PC-3 (cell line): ENCODE data around the gene AVL9.
"Not testable (repeated sequence)": the region's sequence is repeated elsewhere in the genome, so short reads cannot be mapped to it uniquely, and the experiment has no call there.

Experiments
- EZH2 ChIP-seq: fragments of 300-600 bp; sonication (generic); IDR thresholded peaks from one replicate; pipeline ENCODE4 v1.6.1; 2017; ENCODE audit warnings: antibody characterized with exemption, mild to moderate bottlenecking, low read length; ENCODE audit not compliant: unreplicated experiment
- EZH2phosphoT487 ChIP-seq: fragments of 300-600 bp; sonication (generic); IDR thresholded peaks from 2 replicates; pipeline ENCODE4 v1.6.1; 2018; ENCODE audit warnings: mild to moderate bottlenecking, antibody characterized with exemption, low read length, borderline replicate concordance
- TF ChIP-seq, protein P1 (sequence below): fragments of 300-600 bp; sonication (generic); conservative IDR thresholded peaks from 2 replicates; pipeline ENCODE4 v1.5.1; 2017; ENCODE audit warnings: antibody characterized with exemption, low read depth, mild to moderate bottlenecking, low read length

DNA sequence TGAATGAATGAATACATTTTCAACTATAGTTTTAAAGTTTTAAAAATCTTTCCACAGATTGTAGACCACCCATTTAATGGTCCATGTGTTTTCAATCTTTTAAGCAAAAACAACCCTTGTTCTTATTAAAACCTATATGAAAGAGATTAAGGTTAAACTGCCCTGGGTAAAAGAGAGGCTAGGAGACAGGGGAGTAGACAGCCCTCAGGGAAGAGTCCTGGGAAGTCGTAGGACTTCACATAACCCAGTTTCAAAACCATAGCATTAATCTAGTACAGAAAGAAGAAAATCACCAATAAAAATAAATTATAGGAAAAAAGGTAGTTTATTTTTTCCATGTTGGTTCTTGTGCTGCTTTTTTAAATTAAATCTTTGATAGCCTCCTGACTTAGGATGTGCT lies 124.1 kb downstream of the AVL9 start:
- TF ChIP-seq EZH2, EZH2phosphoT487: not testable (repeated sequence)
- TF ChIP-seq, protein P1, sequence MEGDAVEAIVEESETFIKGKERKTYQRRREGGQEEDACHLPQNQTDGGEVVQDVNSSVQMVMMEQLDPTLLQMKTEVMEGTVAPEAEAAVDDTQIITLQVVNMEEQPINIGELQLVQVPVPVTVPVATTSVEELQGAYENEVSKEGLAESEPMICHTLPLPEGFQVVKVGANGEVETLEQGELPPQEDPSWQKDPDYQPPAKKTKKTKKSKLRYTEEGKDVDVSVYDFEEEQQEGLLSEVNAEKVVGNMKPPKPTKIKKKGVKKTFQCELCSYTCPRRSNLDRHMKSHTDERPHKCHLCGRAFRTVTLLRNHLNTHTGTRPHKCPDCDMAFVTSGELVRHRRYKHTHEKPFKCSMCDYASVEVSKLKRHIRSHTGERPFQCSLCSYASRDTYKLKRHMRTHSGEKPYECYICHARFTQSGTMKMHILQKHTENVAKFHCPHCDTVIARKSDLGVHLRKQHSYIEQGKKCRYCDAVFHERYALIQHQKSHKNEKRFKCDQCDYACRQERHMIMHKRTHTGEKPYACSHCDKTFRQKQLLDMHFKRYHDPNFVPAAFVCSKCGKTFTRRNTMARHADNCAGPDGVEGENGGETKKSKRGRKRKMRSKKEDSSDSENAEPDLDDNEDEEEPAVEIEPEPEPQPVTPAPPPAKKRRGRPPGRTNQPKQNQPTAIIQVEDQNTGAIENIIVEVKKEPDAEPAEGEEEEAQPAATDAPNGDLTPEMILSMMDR = not testable (repeated sequence)
